Peyer's patch (tissue), 4 donors: ENCODE data around the gene NPIPB4.
"Not testable (repeated sequence)": the region's sequence is repeated elsewhere in the genome, so short reads cannot be mapped to it uniquely, and the experiment has no call there.

ENCODE experiments used
- POLR2A ChIP-seq, 2 donors: fragments of 450-650 bp; IDR thresholded peaks; one replicate each; pipeline ENCODE4 v1.5.1; 2017; ENCODE audit warnings: antibody characterized with exemption in 2 of 2, mild to moderate bottlenecking in 2 of 2, moderate library complexity in 2 of 2
- TF ChIP-seq, protein P1 (sequence below), 6 experiments: fragments of 450-650 bp in 4 of 6; fragments of 200-600 bp in 2 of 6; sonication (generic) in 1 of 6; IDR thresholded peaks; one replicate each; pipeline ENCODE4 v1.5.1; 2017 to 2019; ENCODE audit warnings: antibody characterized with exemption in 6 of 6, mild to moderate bottlenecking in 3 of 6, moderate library complexity in 1 of 6

DNA sequence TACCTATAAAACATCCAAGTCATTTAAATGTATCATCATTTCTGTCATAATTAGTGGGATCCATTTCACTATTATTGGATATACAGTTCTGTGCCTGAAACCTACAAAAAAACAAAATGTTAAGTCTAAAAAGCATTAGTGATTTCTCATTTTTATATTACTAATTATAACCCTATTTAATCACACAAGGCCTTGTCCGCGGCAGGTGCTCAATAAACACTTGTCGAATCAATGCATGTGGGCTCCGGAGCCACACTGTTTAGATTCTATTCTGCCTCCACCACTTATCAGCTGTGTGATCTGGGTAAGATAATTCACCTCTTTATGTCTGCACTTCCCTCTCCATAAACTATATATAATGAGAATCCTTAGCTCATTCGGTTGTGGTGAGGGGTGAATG is at the start of gene NPIPB4:
- TF ChIP-seq, protein P1, sequence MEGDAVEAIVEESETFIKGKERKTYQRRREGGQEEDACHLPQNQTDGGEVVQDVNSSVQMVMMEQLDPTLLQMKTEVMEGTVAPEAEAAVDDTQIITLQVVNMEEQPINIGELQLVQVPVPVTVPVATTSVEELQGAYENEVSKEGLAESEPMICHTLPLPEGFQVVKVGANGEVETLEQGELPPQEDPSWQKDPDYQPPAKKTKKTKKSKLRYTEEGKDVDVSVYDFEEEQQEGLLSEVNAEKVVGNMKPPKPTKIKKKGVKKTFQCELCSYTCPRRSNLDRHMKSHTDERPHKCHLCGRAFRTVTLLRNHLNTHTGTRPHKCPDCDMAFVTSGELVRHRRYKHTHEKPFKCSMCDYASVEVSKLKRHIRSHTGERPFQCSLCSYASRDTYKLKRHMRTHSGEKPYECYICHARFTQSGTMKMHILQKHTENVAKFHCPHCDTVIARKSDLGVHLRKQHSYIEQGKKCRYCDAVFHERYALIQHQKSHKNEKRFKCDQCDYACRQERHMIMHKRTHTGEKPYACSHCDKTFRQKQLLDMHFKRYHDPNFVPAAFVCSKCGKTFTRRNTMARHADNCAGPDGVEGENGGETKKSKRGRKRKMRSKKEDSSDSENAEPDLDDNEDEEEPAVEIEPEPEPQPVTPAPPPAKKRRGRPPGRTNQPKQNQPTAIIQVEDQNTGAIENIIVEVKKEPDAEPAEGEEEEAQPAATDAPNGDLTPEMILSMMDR (IDR thresholded peaks at IDR 0.05) = not testable (repeated sequence)
- TF ChIP-seq POLR2A (IDR thresholded peaks at IDR 0.05) = not testable (repeated sequence)
